H1 (cell line): ENCODE measurements around the gene NAA60. TPM values are rescaled to one million over a fixed set of nuclear protein-coding genes. Genes with fewer than 3 reads are reported as not detected.

Source experiments
- CTCF ChIA-PET: fragments of 300-600 bp; sonication (Branson Sonifier 250); formaldehyde crosslinking; loops from one replicate; lab custom pipeline; 2021; ENCODE audit not compliant: partially characterized antibody; lab: Charles Lee
- POLR2A ChIA-PET: fragments of 300-600 bp; sonication (Branson Sonifier 250); formaldehyde crosslinking; loops from one replicate; lab custom pipeline; 2021; ENCODE audit warnings: inconsistent platforms; ENCODE audit not compliant: partially characterized antibody; lab: Charles Lee
- DNase-seq, 2 experiments: peaks; one replicate each; pipeline versions ENCODE4 v3.0.0 to v3.0.0-alpha.2; 2010 to 2022; ENCODE audit warnings: low spot score in 2 of 2, low read depth in 1 of 2, mixed read lengths in 1 of 2
- FAIRE-seq: peaks from 2 replicates; lab custom pipeline; 2011; peaks lifted over from hg19 to GRCh38; lab: Jason Lieb, UNC
- H2AFZ ChIP-seq: 2 replicates; pipeline ENCODE4 v1.8.1; 2012; ENCODE audit warnings: low read length, inconsistent platforms
- H2AK5ac ChIP-seq: 2 replicates; pipeline ENCODE4 v1.6.1; 2013; ENCODE audit warnings: low read depth, low read length
- H2BK120ac ChIP-seq: replicated peaks from 2 replicates; pipeline ENCODE3; 2013; ENCODE audit warnings: low read depth, low read length, inconsistent platforms
- H2BK12ac ChIP-seq: 2 replicates; pipeline ENCODE4 v1.6.1; 2013; ENCODE audit warnings: low read depth, low read length
- H2BK15ac ChIP-seq: 2 replicates; pipeline ENCODE4 v1.6.1; 2013; ENCODE audit warnings: low read length
- H2BK20ac ChIP-seq: 2 replicates; pipeline ENCODE4 v1.6.1; 2013; ENCODE audit warnings: low read length
- H2BK5ac ChIP-seq: 2 replicates; pipeline ENCODE4 v1.6.1; 2013; ENCODE audit warnings: low read depth, low read length
- H3K14ac ChIP-seq: 2 replicates; pipeline ENCODE4 v1.6.1; 2013; ENCODE audit warnings: inconsistent platforms; ENCODE audit not compliant: insufficient read length
- H3K18ac ChIP-seq: 2 replicates; pipeline ENCODE4 v1.6.1; 2013; ENCODE audit warnings: low read length; ENCODE audit errors: extremely low read depth
- H3K23ac ChIP-seq: 2 replicates; pipeline ENCODE4 v1.6.1; 2013; ENCODE audit warnings: inconsistent platforms; ENCODE audit not compliant: insufficient read length
- H3K23me2 ChIP-seq: 2 replicates; pipeline ENCODE4 v1.6.1; 2013; ENCODE audit warnings: low read depth, low read length
- H3K27ac ChIP-seq: 2 replicates; pipeline ENCODE4 v1.6.1; 2011; ENCODE audit warnings: low read depth, low read length, inconsistent platforms
- H3K27me3 ChIP-seq, 4 experiments: replicated peaks in 1 of 4; 1 replicate in 1 of 4; 2 replicates in 3 of 4; pipeline versions ENCODE4 v1.6.1 to v1.8.1; 2011 to 2013; ENCODE audit warnings: low read length in 3 of 4, mild to moderate bottlenecking in 3 of 4, inconsistent platforms in 2 of 4, mixed read lengths in 2 of 4, moderate library complexity in 1 of 4; ENCODE audit not compliant: control insufficient read depth in 3 of 4, insufficient read depth in 3 of 4; ENCODE audit errors: extremely low read depth in 1 of 4
- H3K36me3 ChIP-seq, 4 experiments: 2 replicates each; pipeline versions ENCODE4 v1.6.1 to v1.8.1; 2011 to 2013; ENCODE audit warnings: mild to moderate bottlenecking in 4 of 4, low read length in 3 of 4, moderate library complexity in 2 of 4, control low read depth in 1 of 4, inconsistent platforms in 1 of 4; ENCODE audit not compliant: insufficient read depth in 4 of 4, control insufficient read depth in 2 of 4
- H3K4ac ChIP-seq: replicated peaks from 2 replicates; pipeline ENCODE3; 2013; ENCODE audit warnings: low read length, low read depth, mixed read lengths, inconsistent platforms; ENCODE audit not compliant: insufficient read length
- H3K4me1 ChIP-seq, 4 experiments: replicated peaks in 1 of 4; 1 replicate in 1 of 4; 2 replicates in 3 of 4; pipeline versions ENCODE4 v1.6.1 to v1.8.1; 2011 to 2013; ENCODE audit warnings: low read length in 3 of 4, inconsistent platforms in 2 of 4, mixed read lengths in 1 of 4; ENCODE audit not compliant: insufficient read depth in 4 of 4, control insufficient read depth in 3 of 4
- H3K4me2 ChIP-seq, 2 experiments: 2 replicates each; pipeline versions ENCODE4 v1.6.1 to v1.8.1; 2011 to 2013; ENCODE audit warnings: low read depth in 2 of 2, low read length in 2 of 2, control low read depth in 1 of 2, inconsistent platforms in 1 of 2, mild to moderate bottlenecking in 1 of 2; ENCODE audit not compliant: insufficient read depth in 1 of 2
- H3K4me3 ChIP-seq, 4 experiments: fragments of 200-600, 300-600 bp in 1 of 4; sonication (generic), shearing (Covaris generic), sonication (Bioruptor Twin) in 1 of 4; 2 replicates each; pipeline versions ENCODE4 v1.5.1 to v1.8.1; 2011 to 2016; ENCODE audit warnings: low read length in 4 of 4, low read depth in 3 of 4, control low read depth in 2 of 4, inconsistent platforms in 2 of 4, mild to moderate bottlenecking in 2 of 4, mixed read lengths in 1 of 4, moderate library complexity in 1 of 4; ENCODE audit not compliant: insufficient read depth in 2 of 4; ENCODE audit errors: extremely low read depth in 1 of 4
- H3K56ac ChIP-seq: replicated peaks from 2 replicates; pipeline ENCODE3; 2013; ENCODE audit warnings: low read depth, mild to moderate bottlenecking, mixed read lengths, low read length, inconsistent platforms; ENCODE audit not compliant: insufficient read length
- H3K79me1 ChIP-seq: 2 replicates; pipeline ENCODE4 v1.6.1; 2013; ENCODE audit warnings: low read depth, low read length, control low read depth
- H3K79me2 ChIP-seq, 2 experiments: 2 replicates each; pipeline versions ENCODE4 v1.6.1 to v1.8.1; 2012 to 2013; ENCODE audit warnings: low read length in 2 of 2, mild to moderate bottlenecking in 2 of 2, inconsistent platforms in 1 of 2; ENCODE audit not compliant: insufficient read depth in 2 of 2, control insufficient read depth in 1 of 2
- H3K9ac ChIP-seq, 4 experiments: replicated peaks in 1 of 4; 1 replicate in 1 of 4; 2 replicates in 3 of 4; pipeline versions ENCODE4 v1.6.1 to v1.8.1; 2011 to 2013; ENCODE audit warnings: low read depth in 3 of 4, low read length in 3 of 4, control low read depth in 2 of 4, mild to moderate bottlenecking in 2 of 4, moderate library complexity in 2 of 4, inconsistent platforms in 1 of 4; ENCODE audit errors: extremely low read depth in 1 of 4
- H3K9me3 ChIP-seq, 2 experiments: 2 replicates each; pipeline versions ENCODE4 v1.6.1 to v1.8.1; 2012 to 2013; ENCODE audit warnings: mild to moderate bottlenecking in 2 of 2, moderate library complexity in 2 of 2, control low read depth in 1 of 2, inconsistent platforms in 1 of 2, low read depth in 1 of 2, low read length in 1 of 2, mixed read lengths in 1 of 2; ENCODE audit not compliant: insufficient read depth in 2 of 2
- H4K20me1 ChIP-seq, 2 experiments: replicated peaks in 1 of 2; 2 replicates each; pipeline versions ENCODE3 to v1.8.1; 2011 to 2013; ENCODE audit warnings: inconsistent platforms in 2 of 2, low read length in 2 of 2, mild to moderate bottlenecking in 1 of 2; ENCODE audit not compliant: insufficient read depth in 2 of 2, control insufficient read depth in 1 of 2
- H4K5ac ChIP-seq: 2 replicates; pipeline ENCODE4 v1.6.1; 2013; ENCODE audit warnings: low read length, low read depth, mixed read lengths, inconsistent platforms; ENCODE audit not compliant: insufficient read length
- H4K8ac ChIP-seq: 2 replicates; pipeline ENCODE4 v1.8.0; 2013; ENCODE audit warnings: mild to moderate bottlenecking, moderate library complexity, low read length, inconsistent platforms; ENCODE audit not compliant: insufficient read depth; ENCODE audit errors: extremely low read depth
- H4K91ac ChIP-seq: replicated peaks from 2 replicates; pipeline ENCODE3; 2013; ENCODE audit warnings: low read length, mixed read lengths, inconsistent platforms; ENCODE audit not compliant: insufficient read length
- ATF3 ChIP-seq: IDR thresholded peaks from 2 replicates; pipeline ENCODE4 v1.6.1; 2011; ENCODE audit warnings: low read depth, mild to moderate bottlenecking, low read length; ENCODE audit not compliant: insufficient read depth
- BCL11A ChIP-seq, 2 experiments: IDR thresholded peaks; one replicate each; pipeline ENCODE4 v1.6.1; 2011; ENCODE audit warnings: low read depth in 2 of 2, low read length in 2 of 2, mild to moderate bottlenecking in 2 of 2
- CHD1 ChIP-seq: IDR thresholded peaks from 2 replicates; pipeline ENCODE4 v1.6.1; 2012; ENCODE audit warnings: low read depth, low read length, improper control_type of control experiment
- KDM4A ChIP-seq: IDR thresholded peaks from one replicate; pipeline ENCODE4 v1.7.1; 2012; ENCODE audit warnings: low read depth, mild to moderate bottlenecking, moderate library complexity, low read length, inconsistent platforms; ENCODE audit not compliant: severe bottlenecking
- KDM5A ChIP-seq: fragments of 200-600 bp; IDR thresholded peaks from 2 replicates; pipeline ENCODE4 v1.7.1; 2012; ENCODE audit warnings: mild to moderate bottlenecking, low read length, inconsistent platforms, mixed read lengths
- MAFK ChIP-seq: IDR thresholded peaks from 2 replicates; pipeline ENCODE4 v1.6.1; 2012; ENCODE audit warnings: low read depth, mild to moderate bottlenecking, improper control_type of control experiment, low read length
- NRF1 ChIP-seq: IDR thresholded peaks from 2 replicates; pipeline ENCODE4 v1.6.1; 2011; ENCODE audit warnings: mild to moderate bottlenecking, low read depth, low read length, improper control_type of control experiment
- RNF2 ChIP-seq: fragments of 200-900, 300-1000 bp; sonication (generic); IDR thresholded peaks from 2 replicates; pipeline ENCODE4 v1.7.1; 2016; ENCODE audit warnings: borderline replicate concordance, low read depth, mild to moderate bottlenecking, antibody characterized with exemption, low read length; ENCODE audit not compliant: poor library complexity, severe bottlenecking; ENCODE audit errors: missing control alignments
- RXRA ChIP-seq: IDR thresholded peaks from 2 replicates; pipeline ENCODE4 v1.6.1; 2011; ENCODE audit warnings: low read depth, mild to moderate bottlenecking, low read length, moderate library complexity; ENCODE audit not compliant: insufficient read depth
- SIRT6 ChIP-seq: IDR thresholded peaks from one replicate; pipeline ENCODE4 v1.7.1; 2012; ENCODE audit warnings: low read length, inconsistent platforms
- TAF1 ChIP-seq: IDR thresholded peaks from 2 replicates; pipeline ENCODE4 v1.6.1; 2011; ENCODE audit warnings: mild to moderate bottlenecking, low read depth, low read length
- WGBS, 2 experiments: shearing (Covaris generic) in 1 of 2; methylation state at CpG; one replicate each; pipeline versions ENCODE4 v1.1.6 to v1.1.7; 2013 to 2015; ENCODE audit warnings: low lambda C conversion rate in 2 of 2, mixed read lengths in 2 of 2, inconsistent platforms in 1 of 2, low coverage in 1 of 2, missing lambda C conversion rate in 1 of 2; ENCODE audit not compliant: insufficient replicate concordance in 2 of 2, insufficient coverage in 1 of 2, insufficient read length in 1 of 2; ENCODE audit errors: extremely low coverage in 1 of 2, missing lambda C conversion rate in 1 of 2; 5-methylcytosine and 5-hydroxymethylcytosine counted together
- polyA plus RNA-seq, 7 experiments: library from polyadenylated mRNA; depleted of rRNA in 3 of 7; stranded (reverse) in 5 of 7; unstranded in 2 of 7; fragments of >200 nt in 5 of 7; fragments of 200-250 nt in 2 of 7; gene quantifications; 1 replicate in 5 of 7; 2 replicates in 1 of 7; 4 replicates in 1 of 7; pipeline versions ENCODE4 v1.2.1 to v1.2.3, GENCODE V29; 2011 to 2013; ENCODE audit warnings: missing spikeins in 2 of 7, mixed read lengths in 2 of 7
- total RNA-seq: library from RNA; stranded (reverse); fragmentation: NEBNext Ultra II Directional; extraction: Animal tissue kit (Norgen Biotek cat#: 25700); gene quantifications from 2 replicates; pipeline ENCODE4 v1.2.1, GENCODE V29; 2021

The NAA60 gene
- total and polyA plus RNA-seq, 2 of the 8 experiments (the other 6 are each of a cell fraction or from before 2014, with no cell fraction given), result 34.1 to 47.6 TPM

- Histone ChIP-seq H4K5ac (no peak overlapping the region), H4K91ac (no peak overlapping the region), H2BK15ac (no peak overlapping the region), H3K79me2 (no peaks in the 10 kb centered on the region), H2BK20ac (no peak overlapping the region), H3K18ac (no peak overlapping the region), H3K4me2 (no peak overlapping the region), H3K23me2 (no peaks in the 10 kb centered on the region), H3K4me3 (no peak overlapping the region), H3K27ac (no peak overlapping the region), H3K9ac (no peak overlapping the region), H3K27me3 (no peaks in the 10 kb centered on the region), H2BK5ac (peak overlapping the region; percentile 44; the same call in 1 of the 2 replicates), H2AK5ac (no peak overlapping the region), H3K9me3 (no peaks in the 10 kb centered on the region)
- WGBS, 2 experiments, result 90% methylated on average over 22 of the region's 23 CpGs; no CpG with 5 or more reads in 1 of the 2 experiments
- POLR2A ChIA-PET, result no interaction called here
- TF ChIP-seq CHD1 (no peak), KDM4A (no peak), NRF1 (no peak), RXRA (no peak), MAFK (no peak), TAF1 (no peak), ATF3 (no peak), RNF2 (no peak), KDM5A (no peak), BCL11A (IDR thresholded peaks at IDR 0.05; ENCODE audit: low read depth in 2 of 2, low read length in 2 of 2) (no peak), SIRT6 (no peak)
- TF ChIP-seq, all 59 proteins: peak for 0
- no peaks in the 10 kb centered on the region for H4K20me1 ChIP-seq
- no peak overlapping the region for H2AFZ ChIP-seq
- no peak overlapping the region for H3K56ac ChIP-seq
- peaks cover 2 to 33% (median 15%) of the 10 kb centered on the region in 4 experiments for H3K36me3 ChIP-seq
- CTCF ChIA-PET, result interaction anchor here (0.6 to 1.7 kb wide), 4 partner anchors 10 to 51 kb away, joined by 3 to 4 read pairs (median 4); no protein-coding TSS in a partner anchor
- H2BK120ac ChIP-seq, result no peak overlapping the region
- no peaks in the 10 kb centered on the region for H3K79me1 ChIP-seq
- H3K4me1 ChIP-seq, result no peaks in the 10 kb centered on the region
- no peak for FAIRE-seq
- H2BK12ac ChIP-seq, result no peak overlapping the region
- H4K8ac ChIP-seq, result no peak overlapping the region
- H3K4ac ChIP-seq, result no peak overlapping the region
- no peak overlapping the region for H3K23ac ChIP-seq
- DNase-seq, result no peak
- no peak overlapping the region for H3K14ac ChIP-seq
Observed at GRCh38 chr16:3511286-3512180, 68.1 kb downstream of the NAA60 start.
